Transverse colon (tissue), 4 donors: ENCODE data around the gene GID8. TPM values are rescaled to one million over a fixed set of nuclear protein-coding genes. Genes with fewer than 3 reads are reported as not detected.
A peak's percentile ranks its signal among the peaks of the same experiment; 100 is the strongest.

ENCODE experiments used
- DNase-seq: peaks from one replicate; pipeline ENCODE4 v3.0.0-alpha.2; 2019
- H3K27ac ChIP-seq, 4 donors: fragments of 200-600 bp; sonication (generic); 2 replicates each; pipeline ENCODE4 v1.5.1; 2016 to 2018; ENCODE audit warnings: inconsistent platforms in 4 of 4
- H3K27me3 ChIP-seq: fragments of 200-600 bp; sonication (generic); 2 replicates; pipeline ENCODE4 v1.5.1; 2017; ENCODE audit warnings: inconsistent platforms
- H3K36me3 ChIP-seq, 4 donors: fragments of 200-600 bp; sonication (generic); 2 replicates each; pipeline ENCODE4 v1.5.1; 2017 to 2019; ENCODE audit warnings: inconsistent platforms in 4 of 4
- H3K4me1 ChIP-seq, 4 donors: fragments of 200-600 bp; sonication (generic); 2 replicates each; pipeline ENCODE4 v1.5.1; 2017 to 2020; ENCODE audit warnings: inconsistent platforms in 4 of 4
- H3K4me3 ChIP-seq, 4 donors: fragments of 200-600 bp; sonication (generic); 1 replicate in 1 of 4; 2 replicates in 3 of 4; pipeline versions ENCODE4 v1.5.1 to v1.6.1; 2017 to 2019; ENCODE audit warnings: inconsistent platforms in 4 of 4
- H3K9me3 ChIP-seq, 2 donors: fragments of 200-600 bp; sonication (generic); 2 replicates each; pipeline ENCODE4 v1.5.1; 2017 to 2019; ENCODE audit warnings: inconsistent platforms in 2 of 2
- CTCF ChIP-seq, 5 experiments: fragments of 200-600 bp in 3 of 5; fragments of 450-650 bp in 2 of 5; sonication (generic) in 3 of 5; IDR thresholded peaks; 1 replicate in 2 of 5; 2 replicates in 3 of 5; pipeline ENCODE4 v1.5.1; 2016 to 2017; ENCODE audit warnings: antibody characterized with exemption in 5 of 5, inconsistent platforms in 3 of 5, mild to moderate bottlenecking in 2 of 5, moderate library complexity in 1 of 5
- EP300 ChIP-seq: sonication (generic); formaldehyde crosslinking; IDR thresholded peaks from one replicate; pipeline ENCODE4 v1.6.1; 2017; ENCODE audit warnings: antibody characterized with exemption, low read depth
- POLR2A ChIP-seq: fragments of 450-650 bp; IDR thresholded peaks from one replicate; pipeline ENCODE4 v1.6.1; 2016; ENCODE audit warnings: antibody characterized with exemption, mild to moderate bottlenecking, moderate library complexity
- POLR2AphosphoS5 ChIP-seq, 3 donors: sonication (generic); formaldehyde crosslinking; IDR thresholded peaks; one replicate each; pipeline ENCODE4 v1.6.1; 2016; ENCODE audit warnings: antibody characterized with exemption in 3 of 3
- WGBS, 2 donors: methylation state at CpG; one replicate each; pipeline ENCODE4 v1.1.5; 2018; ENCODE audit warnings: low coverage in 1 of 2; 5-methylcytosine and 5-hydroxymethylcytosine counted together
- in situ Hi-C, 4 donors: fragments of 200-750 bp; cut with MboI; loops; one replicate each; pipeline versions ENCODE4 v1.15.0 to v1.15.1; 2017; ENCODE audit warnings: low sequenced_read_pairs in 3 of 4, low pct_ligation_motif_present in 1 of 4, low pct_unique_long_range_greater_than_20kb in 1 of 4
- intact Hi-C: fragments of 100-400 bp; cut with DNase I; formaldehyde crosslinking; loops from one replicate; pipeline ENCODE4 v1.15.1; 2023; ENCODE audit warnings: low total_unique reads
- total RNA-seq, 4 donors: library from RNA; depleted of rRNA; stranded (reverse); fragments of >200 nt; gene quantifications; one replicate each; pipeline ENCODE4 v1.1.0, GENCODE V29; 2016

GID8 gene
- total RNA-seq, 4 donors from 2014 or later, result 29.5 to 34.1 (median 31.7) TPM

GRCh38 chr20:62927128-62927705 is 10.7 kb upstream of the GID8 start:
- intact Hi-C loops (no loop called here), in situ Hi-C loops (no loop called here)
- no peaks in the 10 kb centered on the region for H3K36me3 ChIP-seq
- WGBS, 2 donors, result 83% methylated on average over 12 of the region's 12 CpGs; no CpG with 5 or more reads in 1 of the 2 donors
- peak overlapping the region; percentile 52 to 98 (median 92) for H3K4me3 ChIP-seq
- peak overlapping the region; percentile 94 to 99 (median 98) for H3K27ac ChIP-seq
- no peak for DNase-seq
- peaks cover 46 to 65% (median 62%) of the 10 kb centered on the region in 4 donors for H3K4me1 ChIP-seq
- H3K27me3 ChIP-seq, result no peaks in the 10 kb centered on the region
- no peak for TF ChIP-seq EP300
- TF ChIP-seq POLR2A, result no peak
- TF ChIP-seq CTCF (IDR thresholded peaks at IDR 0.05), result no peak
- no peak for TF ChIP-seq POLR2AphosphoS5 (IDR thresholded peaks at IDR 0.05)
- H3K9me3 ChIP-seq, result no peaks in the 10 kb centered on the region

- in situ Hi-C loops, result no loop called here
These were observed 9.6 kb upstream of the GID8 start for GRCh38 chr20:62928246-62928939.

GRCh38 chr20:62929051-62929538 is 8.9 kb upstream of the GID8 start:
- Histone ChIP-seq H3K27ac (peak overlapping the region; percentile 89 to 99 (median 94)), H3K27me3 (no peaks in the 10 kb centered on the region), H3K9me3 (no peaks in the 10 kb centered on the region), H3K4me1 (peaks cover 27 to 50% (median 44%) of the 10 kb centered on the region in 4 donors), H3K4me3 (peak overlapping the region; percentile 31 to 58 (median 44)), H3K36me3 (no peaks in the 10 kb centered on the region)
- DNase-seq, result peak; percentile 81
- TF ChIP-seq POLR2AphosphoS5 (IDR thresholded peaks at IDR 0.05) (peak; percentile 22 to 76 (median 69)), EP300 (no peak), POLR2A (peak; percentile 67), CTCF (IDR thresholded peaks at IDR 0.05) (no peak)
- in situ Hi-C loops, result no loop called here
- WGBS, 2 donors, result 0 to 4% methylated on average over 4 to 44 of the region's 44 CpGs
- intact Hi-C loops, result no loop called here

More at GRCh38 chr20:62928246-62928939, 9.6 kb upstream of the GID8 start:
- Histone ChIP-seq H3K4me1 (peaks cover 34 to 54% (median 51%) of the 10 kb centered on the region in 4 donors), H3K36me3 (no peaks in the 10 kb centered on the region), H3K27me3 (no peaks in the 10 kb centered on the region), H3K27ac (peak overlapping the region; percentile 89 to 99 (median 94)), H3K4me3 (peak overlapping the region; percentile 31 to 58 (median 44)), H3K9me3 (no peaks in the 10 kb centered on the region)
- WGBS, 2 donors, result 22 to 52% methylated on average over 6 to 14 of the region's 14 CpGs
- TF ChIP-seq POLR2A (no peak), POLR2AphosphoS5 (IDR thresholded peaks at IDR 0.05) (no peak), CTCF (IDR thresholded peaks at IDR 0.05) (no peak), EP300 (no peak)
- intact Hi-C loops, result no loop called here
- peak; percentile 34 for DNase-seq

GRCh38 chr20:62931464-62931863 is 6.5 kb upstream of the GID8 start:
- no peaks in the 10 kb centered on the region for H3K36me3 ChIP-seq
- H3K9me3 ChIP-seq, result no peaks in the 10 kb centered on the region
- in situ Hi-C loops, result no loop called here
- TF ChIP-seq POLR2AphosphoS5 (IDR thresholded peaks at IDR 0.05) (no peak), POLR2A (no peak), EP300 (no peak)
- DNase-seq, result no peak
- H3K27ac ChIP-seq, result no peak overlapping the region
- no peak overlapping the region for H3K4me3 ChIP-seq
- peaks cover 30 to 52% (median 44%) of the 10 kb centered on the region in 4 donors for H3K4me1 ChIP-seq
- intact Hi-C loops, result no loop called here
- H3K27me3 ChIP-seq, result no peaks in the 10 kb centered on the region
- WGBS, 2 donors, result 71 to 84% methylated on average over 1 to 9 of the region's 9 CpGs
